GM18870 (cell line): ENCODE data around the gene PDE6B.
A peak's percentile ranks its signal among the peaks of the same experiment; 100 is the strongest.
"Not testable (repeated sequence)": the region's sequence is repeated elsewhere in the genome, so short reads cannot be mapped to it uniquely, and the experiment has no call there.

Experiments
- ATAC-seq: cut with Tn5 transposase; IDR thresholded peaks from one replicate; pipeline ENCODE4 v1.9.1; 2021; ENCODE audit warnings: moderate library complexity; ENCODE audit not compliant: unreplicated experiment

Gene PDE6B

DNA sequence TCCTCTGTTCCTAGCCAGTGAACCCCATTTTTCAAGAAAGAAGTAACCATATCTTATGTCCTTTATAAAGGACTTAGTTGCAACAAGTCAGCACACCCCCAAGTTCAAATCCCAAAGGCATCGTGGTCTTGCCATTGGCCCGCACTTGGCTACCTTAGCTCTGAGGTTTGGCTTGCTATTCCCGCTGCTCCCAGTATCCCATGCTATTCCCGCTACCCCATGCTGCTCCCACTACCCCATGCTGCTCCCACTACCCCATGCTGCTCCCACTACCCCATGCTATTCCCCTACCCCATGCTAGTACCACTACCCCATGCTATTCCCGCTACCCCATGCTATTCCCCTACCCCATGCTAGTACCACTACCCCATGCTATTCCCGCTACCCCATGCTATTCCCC, 42.8 kb downstream of the PDE6B start:
- not testable (repeated sequence) for ATAC-seq

DNA sequence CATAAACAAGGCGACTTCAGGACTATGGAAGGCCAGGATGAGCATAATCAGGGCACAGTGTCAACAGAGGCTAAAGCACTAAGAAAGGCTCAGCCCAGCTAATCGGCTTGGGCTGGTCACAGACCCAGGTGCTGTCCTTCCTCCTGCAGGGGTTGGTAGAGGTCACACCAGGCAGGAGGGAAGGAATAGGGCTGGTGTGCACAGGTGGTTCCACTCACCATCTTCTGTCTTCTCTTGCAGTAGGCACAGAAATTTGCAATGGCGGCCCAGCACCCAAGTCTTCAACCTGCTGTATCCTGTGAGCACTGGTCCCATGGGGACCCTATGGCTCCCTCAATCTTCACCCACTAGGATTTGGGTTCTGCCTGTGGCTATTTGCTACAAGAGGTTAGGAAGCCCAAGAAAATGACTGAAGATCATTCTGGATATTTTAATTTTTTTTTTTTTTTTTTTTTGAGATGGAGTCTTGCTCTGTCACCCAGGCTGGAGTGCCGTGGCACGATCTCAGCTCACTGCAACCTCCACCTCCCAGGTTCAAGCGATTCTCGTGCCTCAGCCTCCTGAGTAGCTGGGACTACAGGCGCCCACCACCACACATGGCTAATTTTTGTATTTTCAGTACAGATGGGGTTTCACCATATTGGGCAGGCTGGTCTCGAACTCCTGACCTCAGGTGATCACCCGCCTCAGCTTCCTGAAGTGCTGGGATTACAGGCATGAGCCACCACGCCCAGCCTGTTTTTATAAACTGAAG, 44.6 kb downstream of the PDE6B start:
- not testable (repeated sequence) for ATAC-seq

DNA sequence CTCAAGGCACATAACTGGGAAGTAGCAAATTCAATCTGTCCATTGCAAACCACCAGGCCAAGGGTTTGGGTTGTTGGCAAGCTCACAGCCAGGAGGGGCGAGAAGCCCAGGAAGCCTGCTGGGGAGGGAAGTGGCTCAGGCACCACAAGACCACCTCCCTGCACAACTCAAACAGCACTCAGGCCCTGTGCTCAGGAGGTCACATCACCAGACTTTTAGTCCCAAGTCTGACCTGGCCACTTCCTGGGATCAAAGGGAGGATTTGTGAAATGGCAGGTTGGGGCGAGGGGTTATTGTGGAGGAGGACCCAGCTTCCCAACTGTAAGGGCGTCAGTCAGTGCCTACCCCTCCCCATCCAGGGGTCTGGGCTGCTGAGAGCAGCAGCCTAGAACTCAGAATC, 46.4 kb downstream of the PDE6B start:
- no peak for ATAC-seq

DNA sequence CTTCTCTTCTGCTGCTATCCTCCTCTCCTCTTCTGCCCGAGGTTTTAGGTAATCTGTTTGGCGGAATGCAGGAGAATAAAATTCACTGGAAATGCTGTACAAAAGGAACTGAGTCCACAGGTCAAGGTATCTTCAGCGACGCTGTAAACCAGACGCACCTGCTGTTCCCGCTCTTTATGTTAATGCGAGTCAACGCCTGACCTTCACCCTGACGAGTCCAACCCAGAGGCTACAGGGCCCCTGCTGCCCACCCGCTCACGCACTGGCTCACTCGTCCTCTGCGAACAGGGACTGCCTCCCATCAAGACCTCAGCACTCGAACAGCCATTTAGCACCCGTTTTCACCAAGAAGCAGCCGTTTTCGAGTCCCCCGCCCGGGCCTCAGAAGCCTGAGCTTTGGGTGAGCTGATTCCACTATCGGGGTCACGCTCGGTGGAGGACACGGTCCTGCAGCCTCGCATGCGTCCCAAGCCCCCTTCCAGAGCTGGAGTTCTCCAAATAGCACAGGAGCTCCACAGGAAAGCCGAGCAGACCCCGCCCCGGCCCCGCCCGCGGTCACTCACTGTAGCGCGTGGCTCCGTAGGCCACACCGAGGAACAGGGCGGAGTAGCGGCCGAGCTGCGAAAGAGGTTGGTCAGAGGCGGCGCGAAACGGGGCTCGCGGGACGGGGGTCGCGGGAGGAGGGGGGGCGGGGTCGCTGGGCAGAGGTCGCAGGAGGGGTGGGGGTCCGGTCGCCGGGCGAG, 48.1 kb downstream of the PDE6B start:
- no peak for ATAC-seq

DNA sequence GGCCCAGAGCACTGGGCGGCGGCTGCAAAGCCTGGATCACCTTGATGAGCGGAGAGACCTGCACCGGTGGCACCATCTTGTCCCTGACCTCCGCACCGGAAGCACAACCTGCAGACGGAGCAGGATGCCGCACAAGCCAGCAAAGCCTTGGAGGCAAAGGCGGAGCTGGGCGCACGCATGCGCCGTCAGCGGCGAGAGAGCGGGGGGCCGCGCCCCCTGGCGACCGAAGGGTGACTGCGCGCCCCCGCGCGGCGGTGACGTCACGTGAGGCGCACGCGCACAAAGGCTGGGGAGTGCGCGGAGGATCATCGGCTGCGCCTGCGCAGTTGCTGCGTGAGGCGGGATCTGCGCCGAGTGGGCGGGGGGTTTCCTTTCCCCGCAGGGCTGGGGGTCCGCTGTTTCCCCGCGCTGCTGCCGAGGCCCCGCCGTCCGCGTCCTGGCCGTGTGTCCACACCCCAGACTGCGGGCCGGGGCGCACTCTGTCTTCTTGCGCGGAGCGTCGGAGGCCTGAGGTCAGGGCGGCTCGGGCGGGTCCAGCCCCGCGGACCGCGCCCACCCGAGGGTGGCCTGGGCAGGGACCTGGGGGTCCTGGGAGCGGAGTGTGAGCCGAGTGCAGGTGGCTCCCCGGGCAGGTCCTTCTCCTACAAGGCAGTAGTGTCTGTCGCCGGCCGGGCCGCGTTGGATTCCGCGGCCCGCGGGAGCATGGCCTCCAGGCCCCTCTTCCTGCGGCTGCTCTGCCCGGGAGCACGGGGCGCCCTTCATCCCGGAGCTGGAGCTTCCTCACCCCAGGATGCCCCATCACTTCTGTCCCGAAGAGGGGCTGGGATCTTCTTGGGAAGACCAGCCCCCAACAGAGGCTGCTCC, 49.0 kb downstream of the PDE6B start, which contains the start of the genes ATP5ME and MYL5:
ATP5ME (minus strand) TSS at position 105 of the 864 bp plus-strand sequence; CDS start at position 76, 29 bp downstream.
MYL5 (plus strand) TSS at position 371 of the 864 bp plus-strand sequence. CDS start 3,485 bp downstream, outside the sequence.
- ATAC-seq, result peak; percentile 74

DNA sequence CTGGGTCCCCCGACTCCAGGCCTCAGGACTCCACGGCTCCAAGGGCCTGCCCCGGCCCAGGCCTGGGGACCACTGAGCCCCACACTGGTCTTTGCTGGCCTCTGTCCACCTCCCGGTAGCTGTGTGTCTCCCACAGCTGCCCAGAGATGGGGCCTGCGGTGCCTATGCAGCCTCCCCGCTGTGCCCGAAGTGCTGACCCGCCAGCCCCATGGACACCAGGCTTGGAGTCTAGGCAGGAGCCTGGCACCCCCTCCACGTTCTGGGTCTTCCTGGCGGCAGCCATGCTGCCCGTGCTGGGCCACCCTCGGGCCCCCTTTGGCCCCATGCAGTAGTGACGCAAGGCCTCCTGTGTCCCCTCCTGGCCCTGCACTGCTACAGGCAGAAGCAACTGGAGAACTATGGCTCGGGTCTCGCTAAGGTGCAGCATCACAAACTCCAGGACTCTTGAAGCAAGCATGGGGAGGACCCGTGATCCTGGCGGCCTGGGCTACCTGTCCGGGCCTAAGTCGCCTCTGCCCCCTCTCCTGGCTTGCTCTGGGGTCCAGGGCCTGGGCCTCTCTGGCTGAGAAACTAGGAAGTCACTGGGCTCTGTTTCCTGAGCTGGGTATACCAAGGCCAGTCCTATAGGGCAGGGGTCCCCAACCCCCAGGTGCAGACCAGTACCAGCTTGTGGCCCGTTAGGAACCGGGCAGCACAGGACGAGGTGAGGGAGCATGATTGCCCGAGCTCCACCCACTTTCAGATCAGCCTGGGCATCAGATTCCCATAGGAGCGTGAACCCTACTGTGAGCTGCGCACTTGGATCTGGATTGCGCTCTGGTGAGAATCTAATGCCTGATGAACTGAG, 49.9 kb downstream of the PDE6B start:
- no peak for ATAC-seq

DNA sequence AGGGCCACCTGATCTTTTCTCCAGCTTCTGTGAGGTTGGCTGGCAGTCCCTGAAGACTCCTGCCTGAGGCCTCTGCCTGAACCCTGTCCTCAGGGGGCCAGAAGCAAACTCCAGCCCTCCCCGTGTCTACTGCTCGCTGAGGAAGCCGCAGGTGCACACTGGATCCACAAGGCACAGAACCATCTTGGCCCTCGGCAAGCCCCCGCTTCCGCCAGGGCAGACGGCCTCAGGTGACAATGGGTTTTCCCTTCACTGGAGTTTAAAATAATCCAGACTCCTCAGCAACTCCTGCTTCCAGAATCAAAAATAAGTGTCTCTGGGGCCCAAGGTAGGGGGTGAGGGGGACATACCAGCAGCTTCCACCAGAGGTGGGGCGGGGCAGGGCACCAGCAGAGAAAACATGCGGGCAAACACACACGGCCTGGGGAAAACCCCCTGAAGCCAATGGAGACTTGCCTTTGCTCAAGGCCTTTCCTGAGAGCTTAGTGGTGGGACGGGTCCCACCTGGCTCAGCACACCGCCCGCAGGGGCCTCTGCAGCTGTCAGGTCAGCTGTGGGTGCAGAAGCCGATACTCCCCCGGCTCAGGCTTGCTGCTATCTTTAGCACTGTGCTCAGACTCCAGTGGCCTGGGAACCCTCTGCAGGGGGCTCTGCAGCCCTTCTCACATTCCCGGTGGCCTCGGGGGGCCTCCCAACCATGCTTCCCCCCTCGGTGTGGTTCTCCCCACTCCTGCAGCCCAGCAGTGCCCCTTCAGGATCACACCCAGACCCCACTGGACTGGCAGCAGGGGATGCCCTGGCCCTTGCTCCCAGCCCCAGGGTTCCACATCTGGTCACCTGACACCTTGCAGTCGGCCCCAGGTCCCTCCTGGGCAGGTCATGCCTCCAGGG, 50.9 kb downstream of the PDE6B start:
- no peak for ATAC-seq

DNA sequence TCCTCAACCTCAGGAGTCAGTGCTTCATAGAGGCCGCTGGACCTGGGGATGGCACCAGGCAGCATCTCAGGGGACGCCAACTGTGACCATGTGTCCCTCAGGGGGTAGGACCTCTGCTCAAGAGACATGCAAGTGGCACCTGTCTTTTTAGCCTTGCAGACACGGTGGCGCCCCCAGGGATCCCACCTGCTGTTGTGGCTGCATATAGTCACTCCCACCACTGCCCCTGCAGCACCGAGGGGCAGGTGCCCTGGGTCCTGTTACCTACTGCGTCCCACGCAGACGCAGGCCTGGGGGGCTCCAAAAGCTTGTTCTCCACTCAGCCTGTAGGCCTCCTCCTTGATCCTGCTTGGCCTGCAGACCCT, 51.5 kb downstream of the PDE6B start:
- no peak for ATAC-seq

DNA sequence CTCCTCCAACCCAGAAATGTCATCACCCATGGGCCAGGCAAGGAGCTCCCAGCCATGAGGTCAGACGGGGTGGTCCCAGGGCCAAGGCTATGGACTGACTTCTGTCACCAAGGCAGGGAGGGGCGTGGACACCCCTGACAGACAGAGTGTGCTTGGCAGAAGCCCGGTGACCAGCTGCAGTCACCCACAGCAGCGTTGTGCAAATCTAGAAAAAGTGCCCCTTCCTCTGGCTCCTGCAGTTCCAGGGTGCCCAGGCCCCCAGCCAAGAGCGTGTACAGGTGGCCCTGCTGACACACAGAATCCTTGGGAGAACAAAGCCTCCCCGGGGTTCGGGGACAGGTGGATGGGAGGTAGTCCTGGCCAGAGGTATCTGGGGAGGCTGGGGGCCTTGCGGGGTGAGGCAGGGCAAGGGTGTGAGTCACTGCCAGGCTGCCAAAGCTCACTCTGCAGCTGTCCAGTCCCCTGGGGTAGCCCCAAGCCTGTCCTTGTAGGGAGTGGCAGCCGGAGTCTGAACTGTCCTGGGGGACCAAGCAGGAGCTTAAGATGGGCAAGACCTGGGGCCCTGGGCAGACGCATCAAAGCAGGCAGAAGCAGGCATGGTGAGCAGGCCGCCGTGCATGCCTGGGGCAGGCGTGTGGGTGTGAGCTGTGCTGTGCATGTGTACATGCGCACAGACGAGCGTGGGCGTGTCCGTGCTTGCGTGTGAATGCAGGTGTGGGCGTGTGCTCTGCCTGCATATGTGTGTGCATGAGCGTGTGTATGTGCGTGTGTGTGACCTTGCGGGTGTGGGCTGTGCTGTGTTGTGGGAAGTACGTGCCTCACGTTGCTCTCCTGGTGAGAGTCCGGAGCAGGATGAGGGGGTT, 52.3 kb downstream of the PDE6B start:
- ATAC-seq, result no peak

DNA sequence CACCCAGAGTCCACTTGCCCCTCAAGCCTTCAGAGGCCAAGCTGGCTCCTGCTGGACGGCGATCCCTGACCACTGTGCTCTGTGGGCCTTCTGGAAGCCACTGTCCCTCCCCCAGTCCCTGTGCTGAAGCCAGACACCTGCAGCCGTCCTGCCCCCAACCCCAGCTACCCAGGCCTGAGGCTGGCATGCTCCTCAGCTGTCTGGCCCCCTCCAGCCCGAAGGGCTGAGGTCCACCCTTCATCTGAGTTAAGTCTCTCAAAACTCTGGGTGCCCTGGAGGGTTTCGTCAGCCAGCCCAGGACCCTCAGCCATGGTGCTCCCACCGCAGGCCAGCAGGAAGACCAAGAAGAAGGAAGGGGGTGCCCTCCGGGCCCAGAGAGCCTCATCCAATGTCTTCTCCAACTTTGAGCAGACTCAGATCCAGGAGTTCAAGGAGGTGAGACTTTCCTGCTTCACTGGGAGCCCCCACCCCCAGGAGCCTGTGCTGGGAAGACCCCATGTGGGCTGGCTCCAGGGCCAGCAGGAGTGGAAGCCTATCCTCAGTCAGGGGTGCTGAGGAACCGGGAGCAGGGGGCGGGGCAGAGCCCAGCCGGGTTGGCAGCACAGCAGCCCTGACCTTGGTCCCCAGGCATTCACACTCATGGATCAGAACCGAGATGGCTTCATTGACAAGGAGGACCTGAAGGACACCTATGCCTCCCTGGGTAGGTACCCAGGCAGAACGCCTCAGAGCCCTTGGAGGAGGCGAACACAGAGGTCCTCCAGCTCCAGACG, 53.1 kb downstream of the PDE6B start:
- no peak for ATAC-seq

DNA sequence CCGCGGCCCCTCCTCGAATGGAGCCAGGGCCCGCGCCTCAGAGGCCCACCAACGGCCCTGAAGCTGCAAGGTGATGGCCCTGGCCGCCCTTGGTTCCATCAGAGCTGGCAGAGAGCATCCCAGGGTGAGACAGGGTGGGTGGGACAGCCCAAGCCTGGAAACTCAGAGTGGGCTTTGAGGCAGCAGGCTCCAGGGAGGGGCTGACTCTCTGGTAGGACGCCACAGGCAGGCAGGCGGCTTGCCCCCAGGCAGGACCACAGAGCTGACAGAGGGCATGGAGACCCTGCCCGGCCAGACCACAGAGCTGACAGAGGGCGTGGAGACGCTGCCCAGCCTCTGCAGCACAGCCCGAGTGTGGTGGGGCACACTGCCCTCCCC, 53.7 kb downstream of the PDE6B start:
- ATAC-seq, result no peak

DNA sequence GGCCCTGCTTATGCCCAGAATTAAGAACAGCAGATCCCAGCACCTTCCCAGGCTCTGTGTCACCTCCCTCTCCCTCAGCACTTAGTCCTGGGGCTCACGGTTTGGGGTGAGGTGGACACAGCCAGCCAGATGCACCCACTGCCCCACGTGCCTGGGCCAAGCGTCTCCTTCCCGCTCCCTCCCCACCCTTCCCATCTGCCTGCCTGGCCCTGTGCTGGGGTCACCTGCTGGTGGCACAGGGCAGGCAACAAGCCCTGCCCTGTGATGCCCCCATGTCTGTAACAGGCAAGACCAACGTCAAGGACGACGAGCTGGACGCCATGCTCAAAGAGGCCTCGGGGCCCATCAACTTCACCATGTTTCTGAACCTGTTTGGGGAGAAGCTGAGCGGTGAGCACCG, 54.3 kb downstream of the PDE6B start:
- ATAC-seq, result no peak

DNA sequence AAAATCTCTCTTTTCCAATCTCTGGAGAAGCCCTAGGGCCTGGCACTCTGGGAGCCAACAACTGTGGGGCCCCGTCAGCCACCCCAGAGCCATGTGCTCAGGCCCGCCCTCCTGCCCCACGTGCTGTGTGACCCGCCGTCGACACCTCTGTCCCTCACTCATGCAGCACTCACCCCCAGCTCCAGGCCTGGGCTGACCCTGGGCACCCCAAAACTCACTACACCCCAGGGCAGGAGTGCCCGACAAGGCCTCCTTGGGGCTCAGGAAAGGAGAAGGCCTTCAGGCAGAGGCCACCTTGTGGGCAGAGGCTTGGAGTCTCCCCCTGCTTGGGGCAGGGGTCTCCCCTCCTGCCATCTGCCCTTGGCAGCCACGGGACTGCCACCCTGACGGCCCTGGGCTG, 54.7 kb downstream of the PDE6B start:
- ATAC-seq, result no peak

DNA sequence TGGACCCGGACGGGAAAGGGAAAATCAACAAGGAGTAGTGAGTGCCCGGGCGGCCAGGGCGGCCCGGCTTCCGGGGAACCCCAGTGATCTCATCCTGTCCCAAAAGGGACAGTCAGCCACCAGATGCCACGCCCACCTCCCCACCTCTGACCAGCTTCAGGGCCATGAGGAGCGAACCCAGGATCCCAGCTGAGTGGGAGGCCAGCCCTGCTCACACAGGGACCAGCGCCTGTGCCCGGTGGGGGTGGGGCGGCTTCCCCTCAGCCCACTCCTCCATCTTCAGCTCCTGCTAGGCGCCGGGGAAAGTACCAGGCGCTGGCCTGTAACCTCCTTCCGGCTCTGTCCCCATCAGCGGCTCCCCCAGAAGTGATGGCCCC, 55.2 kb downstream of the PDE6B start:
- ATAC-seq, result no peak

DNA sequence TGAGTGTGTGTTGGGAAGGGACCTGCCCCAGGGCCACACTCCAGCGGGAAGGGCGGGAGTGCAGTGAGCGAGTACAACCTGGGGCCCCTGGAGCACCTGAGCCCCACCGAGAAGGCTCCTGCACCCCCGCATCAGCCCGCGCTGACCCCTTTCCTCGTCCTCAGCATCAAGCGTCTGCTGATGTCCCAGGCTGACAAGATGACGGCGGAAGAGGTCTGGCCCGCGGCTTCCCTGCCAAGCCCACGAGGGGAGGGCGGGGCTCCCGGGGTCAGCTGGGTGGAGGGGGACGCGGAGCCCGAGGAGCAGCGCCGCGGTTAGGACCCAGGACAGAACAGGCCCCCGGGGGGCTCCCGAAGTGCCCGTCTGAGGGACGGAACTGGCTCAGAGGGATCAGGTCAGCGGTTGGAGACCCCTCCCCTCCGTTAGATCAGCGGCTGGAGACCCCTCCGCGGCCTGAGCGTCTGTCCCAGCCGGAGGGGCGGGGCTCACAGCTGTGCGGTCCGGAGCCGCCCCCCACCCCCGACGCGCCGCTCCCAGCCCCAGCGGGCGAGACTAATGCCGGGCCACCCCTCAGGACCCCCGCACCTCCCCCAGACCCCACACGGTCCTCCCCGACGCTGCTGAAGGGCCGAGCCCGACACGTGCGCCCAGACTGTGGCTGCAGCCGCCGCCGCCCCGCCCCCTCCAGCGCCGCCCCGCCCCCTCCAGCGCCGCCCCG, 55.7 kb downstream of the PDE6B start:
- no peak for ATAC-seq

DNA sequence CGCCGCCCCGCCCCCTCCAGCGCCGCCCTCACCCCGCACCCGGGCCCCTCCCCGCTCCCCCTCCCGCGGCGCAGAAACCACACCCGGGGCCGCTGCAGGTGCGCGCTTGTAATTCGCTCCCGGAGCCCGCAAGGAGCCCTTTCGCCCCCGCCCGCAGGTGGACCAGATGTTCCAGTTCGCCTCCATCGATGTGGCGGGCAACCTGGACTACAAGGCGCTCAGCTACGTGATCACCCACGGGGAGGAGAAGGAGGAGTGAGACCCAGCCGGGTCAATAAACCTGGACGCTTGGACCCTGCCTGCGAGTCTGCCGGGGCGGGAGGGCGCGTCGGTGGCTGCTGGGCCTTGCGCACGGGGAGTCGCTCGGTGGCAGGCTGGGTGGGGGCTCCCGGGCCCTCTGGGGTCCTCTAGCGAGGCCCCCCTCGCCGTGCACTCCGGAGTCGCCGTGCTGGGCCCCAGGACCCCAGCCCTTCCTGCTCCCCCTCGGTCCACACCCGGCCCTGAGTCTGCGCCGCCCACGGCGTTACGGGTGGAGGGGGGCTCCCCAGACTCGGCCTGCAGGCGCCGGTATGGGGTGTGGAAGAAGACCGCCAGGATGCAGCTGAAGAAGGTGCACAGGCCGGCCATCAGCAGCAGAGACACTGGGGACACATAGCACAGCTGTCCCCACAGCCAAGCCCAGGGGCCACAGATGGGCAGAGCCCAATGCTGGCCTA, 56.5 kb downstream of the PDE6B start:
- no peak for ATAC-seq
